ENCODE measurements around the gene BLVRA.

DNA sequence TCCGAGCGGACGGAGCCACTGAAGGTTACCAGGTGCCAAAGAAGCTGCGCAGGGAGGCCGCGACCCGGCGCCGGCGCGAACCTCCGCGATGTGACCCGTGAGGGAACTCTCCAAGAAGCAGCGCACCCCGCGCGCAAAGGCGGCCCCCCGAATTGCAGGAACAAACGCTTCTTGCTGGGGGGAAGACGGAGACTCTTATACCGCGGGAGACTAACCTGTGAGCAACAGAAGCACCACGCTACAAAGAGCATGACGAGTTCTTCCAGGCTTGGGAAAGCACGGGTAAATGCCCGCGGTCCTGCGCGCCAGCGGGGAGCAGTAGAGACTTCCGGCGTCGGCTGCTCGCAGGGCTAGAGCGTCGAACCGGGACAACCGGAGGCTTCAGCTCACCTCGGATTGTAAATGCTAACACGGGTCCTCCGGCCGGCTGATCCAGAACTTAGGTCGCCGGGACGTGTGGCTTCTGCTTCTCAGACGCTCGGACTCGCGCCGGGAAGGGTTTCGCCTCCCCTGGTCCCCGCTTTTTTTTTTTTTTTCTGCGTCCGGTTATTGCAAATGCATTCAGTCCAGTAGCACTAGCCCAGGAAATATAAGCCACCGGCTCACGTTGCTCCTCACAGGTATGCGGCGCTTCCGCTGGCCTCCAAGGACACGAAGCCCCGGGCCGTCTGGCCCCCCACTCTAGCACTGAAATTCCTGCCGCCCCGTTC lies 29.1 kb upstream of the BLVRA start, which contains the start of gene COA1:
- TF ChIP-seq, protein P1, sequence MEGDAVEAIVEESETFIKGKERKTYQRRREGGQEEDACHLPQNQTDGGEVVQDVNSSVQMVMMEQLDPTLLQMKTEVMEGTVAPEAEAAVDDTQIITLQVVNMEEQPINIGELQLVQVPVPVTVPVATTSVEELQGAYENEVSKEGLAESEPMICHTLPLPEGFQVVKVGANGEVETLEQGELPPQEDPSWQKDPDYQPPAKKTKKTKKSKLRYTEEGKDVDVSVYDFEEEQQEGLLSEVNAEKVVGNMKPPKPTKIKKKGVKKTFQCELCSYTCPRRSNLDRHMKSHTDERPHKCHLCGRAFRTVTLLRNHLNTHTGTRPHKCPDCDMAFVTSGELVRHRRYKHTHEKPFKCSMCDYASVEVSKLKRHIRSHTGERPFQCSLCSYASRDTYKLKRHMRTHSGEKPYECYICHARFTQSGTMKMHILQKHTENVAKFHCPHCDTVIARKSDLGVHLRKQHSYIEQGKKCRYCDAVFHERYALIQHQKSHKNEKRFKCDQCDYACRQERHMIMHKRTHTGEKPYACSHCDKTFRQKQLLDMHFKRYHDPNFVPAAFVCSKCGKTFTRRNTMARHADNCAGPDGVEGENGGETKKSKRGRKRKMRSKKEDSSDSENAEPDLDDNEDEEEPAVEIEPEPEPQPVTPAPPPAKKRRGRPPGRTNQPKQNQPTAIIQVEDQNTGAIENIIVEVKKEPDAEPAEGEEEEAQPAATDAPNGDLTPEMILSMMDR (conservative IDR thresholded peaks at IDR 0.05) = no peak
- no peak for TF ChIP-seq EZH2 (IDR thresholded peaks at IDR 0.05; ENCODE audit: low read depth)
